ENCODE data around the gene MAF.

The MAF gene

GRCh38 chr16:79600638-79601091 lies at the start of gene MAF:
TSS of gene MAF (minus strand) at chr16:79600737. CDS start at chr16:79599902, 835 bp downstream.
- DNase-seq, result peak; percentile 74

GRCh38 chr16:79648826-79649225 lies 48.3 kb upstream of the MAF start:
- DNase-seq, result no peak

- no peak for DNase-seq
These were observed 47.0 kb upstream of the MAF start for GRCh38 chr16:79647586-79647985.

- DNase-seq, result no peak
These were observed 45.2 kb upstream of the MAF start for GRCh38 chr16:79645701-79646100.

- DNase-seq, result no peak
These were observed 44.6 kb upstream of the MAF start for GRCh38 chr16:79644971-79645667.

GRCh38 chr16:79642652-79643051 lies 42.1 kb upstream of the MAF start:
- no peak for DNase-seq

GRCh38 chr16:79640513-79641360 lies 40.2 kb upstream of the MAF start:
- no peak for DNase-seq

- no peak for DNase-seq
These were observed 39.2 kb upstream of the MAF start for GRCh38 chr16:79639576-79640311.

GRCh38 chr16:79638386-79638785 lies 37.8 kb upstream of the MAF start:
- no peak for DNase-seq

- DNase-seq, result no peak
These were observed 35.0 kb upstream of the MAF start for GRCh38 chr16:79635488-79635887.

- no peak for DNase-seq
These were observed 33.8 kb upstream of the MAF start for GRCh38 chr16:79634298-79634697.

GRCh38 chr16:79632289-79632688 lies 31.8 kb upstream of the MAF start:
- no peak for DNase-seq

- no peak for DNase-seq
These were observed 28.5 kb upstream of the MAF start for GRCh38 chr16:79628988-79629387.

- peak; percentile 26 for DNase-seq
These were observed 28.0 kb upstream of the MAF start for GRCh38 chr16:79628501-79628975.

GRCh38 chr16:79627092-79627491 lies 26.6 kb upstream of the MAF start:
- DNase-seq, result no peak

- no peak for DNase-seq
These were observed 25.2 kb upstream of the MAF start for GRCh38 chr16:79625738-79626137.

GRCh38 chr16:79623824-79624223 lies 23.3 kb upstream of the MAF start:
- no peak for DNase-seq

GRCh38 chr16:79623062-79623461 lies 22.5 kb upstream of the MAF start:
- no peak for DNase-seq

- no peak for DNase-seq
These were observed 20.5 kb upstream of the MAF start for GRCh38 chr16:79621027-79621426.

GRCh38 chr16:79618692-79619050 lies 18.1 kb upstream of the MAF start:
- DNase-seq, result no peak

GRCh38 chr16:79618041-79618691 lies 17.6 kb upstream of the MAF start:
- DNase-seq, result no peak

GRCh38 chr16:79613009-79613408 lies 12.5 kb upstream of the MAF start:
- DNase-seq, result no peak

- DNase-seq, result no peak
These were observed 11.7 kb upstream of the MAF start for GRCh38 chr16:79612207-79612606.

Measured in activated T-cell treated with anti-CD3 and anti-CD28 coated beads for 4 hours (primary cell).